KBM-7 (cell line): Measurements from ENCODE around the gene RPL12.
"Not testable (repeated sequence)": the region's sequence is repeated elsewhere in the genome, so short reads cannot be mapped to it uniquely, and the experiment has no call there.

Experiments used
- DNase-seq: peaks from one replicate; pipeline ENCODE4 v3.0.0-alpha.2; 2015
- in situ Hi-C: fragments of 300-500 bp; cut with MboI; formaldehyde crosslinking; loops from 2 replicates; pipeline ENCODE4 v1.14.3; 2020; ENCODE audit warnings: low sequenced_read_pairs, low pct_unique_long_range_greater_than_20kb, mixed read lengths

The RPL12 gene

DNA sequence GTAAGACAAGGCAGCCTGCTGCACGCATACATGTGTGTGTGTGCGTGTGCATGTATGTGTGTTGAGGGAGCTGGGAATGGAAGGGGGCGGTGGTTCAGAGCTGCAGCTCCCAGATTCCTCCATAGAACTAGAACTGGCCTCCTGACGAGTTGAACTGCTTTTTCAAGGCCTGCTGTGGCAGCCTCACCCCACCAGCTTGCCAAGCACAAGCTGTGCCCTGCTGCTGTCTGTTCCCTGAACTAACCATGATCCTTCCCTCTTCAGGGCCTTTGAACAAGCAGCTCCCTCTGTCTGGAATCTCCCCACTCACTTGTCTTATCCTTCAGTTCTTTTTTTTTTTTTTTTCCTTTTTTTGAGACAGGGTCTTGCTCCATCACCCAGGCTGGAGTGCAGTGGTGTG lies 22.7 kb upstream of the RPL12 start:
- in situ Hi-C loops: no loop called here
- no peak for DNase-seq

DNA sequence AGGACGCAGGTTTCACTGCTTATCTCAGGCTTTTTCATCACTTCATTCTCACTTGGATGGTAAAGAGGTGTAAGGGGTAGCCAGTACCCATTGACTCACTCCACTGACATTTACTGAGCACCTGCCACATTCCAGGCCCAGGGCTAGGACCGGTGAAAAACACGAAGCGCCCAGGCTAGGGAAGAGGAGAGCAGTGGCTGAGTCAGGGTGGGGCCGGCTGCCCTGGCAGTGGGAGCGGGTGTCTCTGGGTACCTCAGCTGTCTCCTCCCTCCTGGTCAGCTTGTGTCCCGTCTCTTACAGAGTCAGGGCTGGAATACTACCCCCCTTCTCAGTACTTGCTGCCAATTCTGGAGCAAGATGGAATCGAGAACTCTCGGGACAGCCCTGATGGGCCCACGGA lies 22.3 kb upstream of the RPL12 start:
- no peak for DNase-seq
- in situ Hi-C loops: no loop called here

DNA sequence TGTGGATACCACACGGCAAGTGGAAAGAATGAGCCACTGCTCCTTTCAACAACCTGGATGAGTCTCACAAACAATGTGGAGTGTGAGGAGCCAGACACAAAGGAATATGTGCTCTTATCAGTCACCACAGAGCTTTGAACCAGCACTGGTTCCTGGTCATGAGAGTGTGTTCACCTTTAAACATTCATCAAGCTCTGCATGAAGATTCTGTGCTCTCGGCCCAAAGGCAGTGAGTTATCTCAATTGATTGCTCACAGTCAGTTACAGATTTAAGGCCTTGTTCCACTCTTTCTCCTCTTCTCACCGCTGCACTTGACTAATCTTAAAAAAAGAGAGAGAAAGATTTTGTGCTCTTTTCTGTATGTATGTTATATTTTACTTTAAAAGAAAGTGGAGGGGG lies 19.5 kb upstream of the RPL12 start:
- in situ Hi-C loops: no loop called here
- no peak for DNase-seq

DNA sequence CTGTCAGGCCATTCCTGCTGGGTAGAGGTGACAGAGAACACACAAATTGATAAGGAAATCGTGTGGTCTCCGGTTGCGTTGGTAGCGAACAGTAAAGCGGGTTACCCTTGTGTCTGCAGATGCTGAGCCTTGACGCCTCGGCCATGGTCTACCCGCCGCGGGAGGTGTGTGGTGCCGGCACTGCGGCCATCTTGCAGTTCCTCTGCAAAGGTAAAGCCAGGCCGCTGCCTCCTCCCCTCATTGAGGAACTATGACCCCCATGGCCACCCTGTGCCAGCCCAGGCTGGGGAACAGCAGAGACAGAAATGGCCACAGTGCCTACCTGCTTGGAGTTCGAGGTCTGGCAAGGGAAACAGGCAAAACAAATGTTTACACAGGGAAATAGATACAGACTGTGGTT lies 16.4 kb upstream of the RPL12 start:
- in situ Hi-C loops: no loop called here
- no peak for DNase-seq

DNA sequence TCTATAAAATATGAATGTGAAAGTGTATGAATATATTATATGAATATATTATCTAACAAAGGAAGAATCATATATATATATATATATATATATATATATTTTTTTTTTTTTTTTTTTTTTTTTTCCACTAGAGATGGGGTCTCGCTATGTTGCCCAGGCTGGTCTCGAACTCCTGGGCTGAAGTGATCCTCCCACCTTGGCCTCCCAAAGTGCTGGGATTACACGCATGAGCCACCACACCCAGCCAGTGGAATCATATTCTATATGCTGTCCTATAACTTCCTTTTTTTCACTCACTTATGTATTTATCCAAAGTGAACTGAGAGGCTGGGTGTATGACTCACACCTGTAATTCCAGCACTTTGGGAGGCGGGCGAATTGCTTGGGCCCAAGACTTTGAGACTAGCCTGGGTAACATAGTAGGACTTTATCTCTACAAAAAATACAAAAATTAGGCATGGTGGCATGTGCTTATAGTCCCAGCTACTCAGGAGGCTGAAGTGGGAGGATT lies 15.3 kb upstream of the RPL12 start:
- DNase-seq: peak; percentile 46
- in situ Hi-C loops: not testable (repeated sequence)

DNA sequence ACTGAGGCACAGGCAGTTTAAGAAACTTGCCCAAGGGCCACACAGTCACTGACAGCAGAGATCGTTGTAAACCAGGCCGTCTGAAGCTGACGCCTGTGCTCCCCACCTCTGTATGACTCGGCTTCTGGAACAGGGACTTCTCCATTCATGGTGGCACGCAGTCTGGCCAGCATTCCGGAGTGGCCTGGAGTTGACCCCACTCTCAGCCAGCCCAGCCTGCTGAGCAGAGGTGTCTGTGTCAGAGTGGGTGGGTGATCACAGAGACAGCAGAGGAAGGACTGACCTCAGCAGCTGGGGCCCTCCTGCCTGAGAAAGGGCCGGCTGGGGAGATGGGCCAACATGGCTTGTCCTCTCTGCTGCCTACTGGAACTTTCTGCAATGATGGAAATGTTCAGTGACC lies 12.7 kb upstream of the RPL12 start:
- in situ Hi-C loops: no loop called here
- DNase-seq: no peak

DNA sequence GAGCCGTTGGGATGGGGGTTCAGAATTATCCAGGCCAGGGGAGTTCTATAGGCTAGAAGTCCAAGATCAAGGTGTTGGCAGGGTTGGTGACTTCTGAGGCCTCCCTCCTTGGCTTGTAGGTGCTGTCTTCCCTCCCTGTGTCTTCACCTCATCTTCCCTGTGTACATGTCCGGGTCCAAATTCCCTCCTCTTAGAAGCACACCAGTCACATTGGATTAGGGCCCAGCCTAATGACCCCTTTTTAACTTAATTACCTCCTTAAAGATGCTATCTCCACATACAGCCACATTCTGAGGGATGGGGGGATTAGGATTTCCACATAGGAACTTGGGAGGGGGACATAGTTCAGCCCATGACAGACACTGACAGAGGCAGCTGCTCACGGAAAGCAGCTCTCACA lies 12.2 kb upstream of the RPL12 start:
- in situ Hi-C loops: no loop called here
- DNase-seq: no peak

DNA sequence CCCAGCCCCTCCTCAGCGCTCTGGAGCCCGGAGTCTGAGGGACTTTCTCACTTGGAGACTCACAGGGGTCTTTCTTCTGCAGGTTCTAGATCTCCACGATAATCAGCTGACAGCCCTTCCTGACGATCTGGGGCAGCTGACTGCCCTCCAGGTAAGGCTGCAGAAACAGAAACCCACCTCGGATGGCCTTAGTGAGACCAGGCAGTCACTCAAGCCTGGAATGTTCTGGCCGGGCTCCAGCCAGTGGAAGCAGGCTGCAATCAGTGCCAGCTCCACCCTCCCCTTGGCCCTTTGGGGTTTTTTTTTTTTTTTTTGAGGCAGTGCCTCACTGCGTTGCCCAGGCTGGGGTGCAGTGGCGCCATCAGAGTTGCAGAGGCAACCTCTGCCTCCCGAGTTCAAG lies 7.7 kb upstream of the RPL12 start:
- in situ Hi-C loops: no loop called here
- DNase-seq: no peak

DNA sequence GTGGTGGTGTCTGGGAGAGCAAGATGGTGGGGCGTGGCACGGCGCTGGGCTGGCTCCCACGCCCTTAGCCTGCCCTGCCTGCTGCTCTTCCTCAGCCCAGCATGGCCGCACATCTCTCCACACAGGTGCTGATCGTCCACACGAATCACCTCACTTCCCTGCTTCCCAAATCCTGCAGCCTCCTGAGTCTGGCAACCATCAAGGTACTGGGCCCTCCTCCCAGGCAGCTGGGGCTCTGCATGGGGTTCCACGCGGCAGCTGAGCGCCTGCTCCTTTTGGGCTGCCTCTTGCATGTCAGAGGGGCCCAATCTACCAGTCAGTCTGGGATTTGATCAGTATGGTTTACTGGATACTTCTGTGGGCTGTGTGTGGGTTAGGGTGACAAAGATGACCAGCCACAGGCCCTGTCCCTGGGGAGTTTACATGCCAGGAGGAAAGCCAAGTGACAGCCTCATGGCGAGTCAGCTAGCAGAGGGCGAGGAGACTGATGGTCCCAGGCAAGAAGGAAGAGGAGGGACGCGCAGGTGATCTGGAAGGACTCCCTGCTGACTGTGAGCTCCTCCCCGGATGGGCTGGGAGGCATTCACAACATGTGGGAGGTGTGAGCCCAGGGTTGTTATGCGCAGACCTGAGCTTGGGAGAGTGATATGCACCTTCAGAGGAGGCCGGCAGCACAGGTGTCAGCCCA lies 6.1 kb upstream of the RPL12 start:
- DNase-seq: no peak
- in situ Hi-C loops: no loop called here

DNA sequence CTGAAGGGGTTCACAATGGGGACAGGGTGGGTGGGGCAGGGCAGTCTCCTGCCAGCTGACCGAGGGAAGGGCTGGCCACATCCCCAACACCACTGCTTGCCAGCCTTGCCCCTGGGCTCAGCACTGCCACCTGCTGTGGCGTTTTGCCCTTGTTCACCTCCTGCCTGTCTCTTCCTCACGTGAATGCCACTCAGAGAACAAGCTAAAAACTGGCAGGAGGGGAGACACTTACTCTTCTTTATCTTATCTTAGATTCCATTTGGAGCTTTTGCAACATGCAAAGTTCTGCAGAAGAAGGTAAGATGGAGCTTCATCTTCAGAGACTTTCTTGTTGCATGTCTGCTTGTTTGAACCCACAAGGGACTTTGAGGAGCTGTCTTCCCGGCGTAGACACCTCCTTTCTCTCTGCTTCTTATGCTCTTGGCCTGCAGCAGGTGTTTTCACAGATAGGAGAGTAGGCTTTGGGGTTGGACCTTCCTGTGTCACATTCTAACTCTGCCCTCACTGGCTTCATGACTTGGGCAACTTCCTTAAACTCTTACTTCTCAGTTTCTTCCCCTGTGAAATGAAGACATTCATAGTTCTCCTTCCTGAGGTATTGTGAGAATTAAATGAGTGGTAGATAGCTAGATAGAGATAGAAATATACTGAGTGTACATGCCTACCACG lies 4.3 kb upstream of the RPL12 start:
- peak; percentile 86 for DNase-seq
- in situ Hi-C loops: no loop called here

DNA sequence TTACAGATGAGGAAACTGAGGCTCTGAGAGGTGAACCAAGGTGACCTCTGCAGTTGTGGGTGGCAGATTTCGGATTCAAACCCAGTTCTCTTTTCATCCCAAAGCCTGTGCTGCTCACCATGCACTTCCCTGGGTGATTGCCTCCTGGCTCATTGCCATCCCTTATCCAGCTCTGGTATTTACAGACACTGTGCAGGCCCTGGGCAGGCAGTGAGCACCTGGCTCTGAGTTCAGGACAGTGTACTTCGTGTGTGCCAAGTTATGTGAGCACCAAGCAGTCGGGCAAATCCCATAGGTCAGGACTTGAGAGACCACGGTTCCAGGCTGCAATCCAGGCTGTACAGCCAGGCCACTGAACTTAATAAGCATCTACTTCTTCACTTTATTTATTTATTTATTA lies 1.5 kb upstream of the RPL12 start:
- DNase-seq: no peak
- in situ Hi-C loops: no loop called here

DNA sequence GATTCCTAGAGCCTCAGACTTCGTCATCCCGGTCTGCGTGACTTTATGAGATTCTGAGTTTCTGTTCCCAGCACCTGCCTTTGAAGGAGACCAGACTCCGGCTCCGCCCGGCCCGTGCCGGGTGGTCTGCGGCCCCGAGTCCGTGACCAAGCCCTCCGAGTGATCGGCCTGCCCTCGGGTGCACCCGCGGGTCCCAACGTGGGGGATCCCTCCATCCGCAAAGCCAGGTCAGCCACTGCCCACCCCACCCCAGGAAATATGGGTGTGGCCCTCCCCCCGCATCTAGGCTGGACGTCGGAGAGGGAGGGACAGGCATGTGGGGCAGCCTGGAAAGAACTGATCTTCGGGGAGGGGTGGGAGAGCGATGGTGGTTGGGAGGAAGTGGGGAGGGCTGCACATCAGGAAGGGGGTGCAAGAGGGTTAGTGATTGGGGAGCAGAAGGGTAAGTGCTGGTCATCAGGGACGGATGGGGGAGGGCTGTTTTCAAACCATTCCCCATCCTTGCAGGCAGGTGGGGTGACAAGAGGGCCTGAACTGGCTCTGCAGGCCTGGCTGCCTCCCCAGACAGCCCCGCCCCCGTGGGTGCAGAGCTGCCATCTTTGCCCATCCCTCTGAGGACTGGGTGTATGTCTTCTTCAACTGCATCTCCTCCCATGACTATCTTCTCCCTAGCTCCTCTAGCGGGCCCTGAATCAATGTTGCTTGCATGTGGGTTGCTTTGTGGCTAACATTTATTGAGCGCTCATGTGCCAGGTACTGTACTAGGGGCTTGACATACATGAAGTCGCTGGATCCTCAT lies 851 bp upstream of the RPL12 start:
- DNase-seq: peak; percentile 43
- in situ Hi-C loops: no loop called here

DNA sequence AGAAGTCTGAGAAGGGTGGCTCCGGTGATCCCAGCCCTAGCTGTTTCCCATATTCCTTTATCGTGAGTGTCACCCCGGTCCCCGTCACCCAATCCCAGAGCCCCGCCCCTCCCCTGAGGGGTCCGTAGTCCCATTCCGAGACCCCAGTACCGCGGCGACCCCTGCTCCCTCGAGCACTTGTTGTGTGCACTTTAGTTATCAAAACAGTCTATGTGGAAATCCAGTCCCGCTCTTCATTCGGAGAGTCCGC lies 327 bp upstream of the RPL12 start:
- DNase-seq: no peak
- in situ Hi-C loops: no loop called here

DNA sequence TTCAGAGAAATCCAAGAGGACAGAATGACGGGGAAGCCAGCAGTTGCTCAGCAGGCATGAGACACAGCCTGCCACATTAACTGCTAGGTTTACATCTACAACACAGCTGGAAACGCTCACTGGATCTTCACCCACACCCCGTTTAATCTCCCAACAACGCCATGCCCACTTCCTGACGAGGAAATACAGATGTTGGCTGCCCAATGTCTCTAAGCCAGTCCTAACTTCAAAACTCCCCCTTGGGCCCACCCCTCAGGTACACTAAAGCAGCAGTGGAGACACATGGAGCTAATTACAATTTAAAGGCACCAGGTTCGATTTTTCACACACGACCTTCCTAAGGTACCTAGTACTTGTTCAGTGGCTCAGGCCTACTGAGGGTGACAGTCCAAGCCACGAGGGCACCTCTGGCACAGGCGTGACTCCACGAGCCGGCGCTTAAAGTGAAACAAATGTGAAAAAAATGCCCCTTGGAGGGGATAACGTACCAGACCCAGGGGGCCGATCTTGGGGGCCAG lies 904 bp downstream of the RPL12 start:
- DNase-seq: peak; percentile 38
- in situ Hi-C loops: no loop called here

DNA sequence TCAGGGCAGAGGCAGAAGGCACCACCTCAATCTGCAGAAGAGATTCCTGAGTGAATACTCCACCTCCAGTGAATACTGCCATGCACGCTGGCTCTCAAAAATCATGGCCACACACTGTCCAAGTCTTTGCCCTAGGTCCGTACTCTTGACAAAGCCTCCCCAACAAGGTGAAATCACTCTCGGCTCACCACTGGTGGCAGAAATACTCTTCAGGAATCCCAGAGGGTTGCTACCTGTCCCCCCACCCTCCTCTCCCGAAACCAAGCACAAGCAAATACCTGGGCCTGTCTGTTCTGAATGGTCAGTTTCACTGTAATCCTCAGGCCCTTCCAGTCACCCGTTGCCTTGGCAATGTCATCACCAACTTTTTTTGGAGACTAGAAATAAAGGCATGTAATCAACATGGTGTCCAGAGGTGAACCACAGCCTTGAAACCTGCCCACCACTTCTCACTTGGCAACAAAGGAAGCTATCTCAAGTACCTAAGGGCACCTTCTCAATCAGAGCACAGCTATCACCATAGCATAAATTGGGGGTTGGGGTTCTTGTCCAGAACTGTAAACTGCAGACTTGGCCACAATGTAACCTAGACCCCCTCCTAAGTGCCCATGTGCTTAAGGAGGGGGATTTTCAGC lies 1.8 kb downstream of the RPL12 start:
- peak; percentile 18 for DNase-seq
- in situ Hi-C loops: no loop called here

DNA sequence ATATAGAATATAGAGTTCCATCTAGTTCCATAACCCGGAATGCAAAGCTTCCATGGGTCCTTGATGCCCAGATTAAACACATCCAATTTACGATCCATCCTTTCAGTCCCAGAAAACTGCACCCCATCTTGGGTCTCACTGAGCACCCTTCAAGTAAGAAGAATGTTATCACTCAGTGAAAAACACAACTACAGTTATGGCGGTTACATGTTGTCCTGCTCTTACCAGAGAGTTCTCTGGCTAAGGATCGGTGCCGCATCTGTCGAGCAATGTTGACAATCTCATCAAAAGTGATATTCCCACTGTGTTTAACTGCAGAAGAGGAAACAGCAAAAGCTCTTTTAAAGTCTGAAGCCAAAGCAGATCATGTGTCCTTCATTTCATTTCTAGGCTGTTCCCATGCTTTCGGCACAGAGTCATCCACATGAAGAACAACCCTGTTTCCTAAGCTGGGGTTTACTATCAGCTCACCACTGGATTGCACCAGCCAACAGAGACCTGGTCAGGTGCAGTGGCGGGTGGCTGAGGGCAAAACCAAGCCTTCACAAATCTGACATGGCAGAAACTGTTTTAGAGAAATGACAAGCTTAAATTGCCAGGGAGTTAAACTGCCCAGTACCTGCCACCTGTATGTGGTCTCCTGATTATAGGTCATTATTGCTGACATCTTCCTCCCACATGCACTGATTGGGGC lies 2.9 kb downstream of the RPL12 start:
- no peak for DNase-seq
- in situ Hi-C loops: no loop called here

DNA sequence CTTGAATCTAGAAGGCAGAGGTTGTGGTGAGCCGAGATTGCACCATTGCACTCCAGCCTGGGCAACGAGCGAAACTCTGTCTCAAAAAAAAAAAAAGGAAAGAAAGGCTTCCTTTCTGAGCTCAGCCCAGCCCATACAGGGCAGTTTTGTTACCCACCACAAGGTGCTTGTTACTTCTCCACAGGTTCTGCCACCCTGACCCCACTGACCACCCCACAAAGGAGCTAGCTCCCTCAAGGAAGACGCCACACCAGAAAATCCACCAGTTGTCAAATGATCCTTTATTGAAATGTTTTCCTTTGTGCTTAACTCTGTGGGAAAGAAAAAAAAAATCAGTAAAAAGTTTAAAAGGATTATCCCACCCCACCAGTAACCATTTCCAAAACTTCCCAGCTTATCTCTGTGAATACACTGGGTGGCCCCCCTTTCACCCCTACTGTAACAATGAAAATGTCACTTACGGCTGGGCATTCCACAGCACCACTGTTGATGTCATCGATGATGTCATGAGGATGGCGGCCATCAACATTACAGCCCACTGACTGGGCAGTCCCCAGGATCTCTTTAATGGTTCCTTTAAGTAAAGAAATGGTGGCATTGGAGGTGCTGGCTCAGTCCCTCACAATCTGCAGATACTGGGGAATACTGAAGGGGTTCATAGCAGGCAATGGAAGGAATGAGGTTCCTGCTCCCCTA lies 3.6 kb downstream of the RPL12 start:
- DNase-seq: no peak
- in situ Hi-C loops: no loop called here

DNA sequence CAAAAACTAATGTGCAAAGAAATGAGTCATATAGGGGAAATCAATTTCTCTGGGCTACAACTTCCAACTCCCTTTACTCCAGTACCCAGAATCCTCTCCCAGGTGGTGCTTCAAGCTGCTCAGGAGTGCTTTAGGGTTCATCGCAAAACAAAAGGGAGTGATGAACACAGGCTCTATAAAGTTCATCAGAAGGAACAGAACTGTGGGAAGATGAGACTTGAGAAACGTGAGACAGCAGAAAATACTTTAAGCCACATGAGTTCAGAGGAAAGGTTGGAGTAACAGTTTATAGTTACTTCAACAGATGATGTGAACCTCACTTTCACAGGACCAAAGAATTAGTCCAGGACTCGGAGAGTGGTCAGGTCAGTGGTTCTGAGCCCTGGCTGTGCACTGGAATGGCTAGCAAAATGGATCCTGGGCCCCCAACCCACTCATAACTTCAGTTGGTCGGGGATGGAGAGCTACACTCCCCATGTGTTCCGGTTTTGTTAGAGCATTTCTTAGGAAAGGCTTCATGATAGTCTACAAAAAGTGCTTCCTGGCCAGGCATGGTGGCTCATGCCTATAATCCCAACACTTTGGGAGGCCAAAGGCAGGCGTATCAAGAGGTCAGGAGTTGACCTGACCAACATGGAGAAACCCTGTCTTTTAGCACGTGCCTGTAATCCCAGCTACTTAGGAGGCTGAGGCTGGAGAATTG lies 4.3 kb downstream of the RPL12 start:
- in situ Hi-C loops: no loop called here
- DNase-seq: no peak
